ENCODE measurements around the gene RBAK.
A peak's percentile ranks its signal among the peaks of the same experiment; 100 is the strongest.
"Not testable (repeated sequence)": the region's sequence is repeated elsewhere in the genome, so short reads cannot be mapped to it uniquely, and the experiment has no call there.

The RBAK gene

DNA sequence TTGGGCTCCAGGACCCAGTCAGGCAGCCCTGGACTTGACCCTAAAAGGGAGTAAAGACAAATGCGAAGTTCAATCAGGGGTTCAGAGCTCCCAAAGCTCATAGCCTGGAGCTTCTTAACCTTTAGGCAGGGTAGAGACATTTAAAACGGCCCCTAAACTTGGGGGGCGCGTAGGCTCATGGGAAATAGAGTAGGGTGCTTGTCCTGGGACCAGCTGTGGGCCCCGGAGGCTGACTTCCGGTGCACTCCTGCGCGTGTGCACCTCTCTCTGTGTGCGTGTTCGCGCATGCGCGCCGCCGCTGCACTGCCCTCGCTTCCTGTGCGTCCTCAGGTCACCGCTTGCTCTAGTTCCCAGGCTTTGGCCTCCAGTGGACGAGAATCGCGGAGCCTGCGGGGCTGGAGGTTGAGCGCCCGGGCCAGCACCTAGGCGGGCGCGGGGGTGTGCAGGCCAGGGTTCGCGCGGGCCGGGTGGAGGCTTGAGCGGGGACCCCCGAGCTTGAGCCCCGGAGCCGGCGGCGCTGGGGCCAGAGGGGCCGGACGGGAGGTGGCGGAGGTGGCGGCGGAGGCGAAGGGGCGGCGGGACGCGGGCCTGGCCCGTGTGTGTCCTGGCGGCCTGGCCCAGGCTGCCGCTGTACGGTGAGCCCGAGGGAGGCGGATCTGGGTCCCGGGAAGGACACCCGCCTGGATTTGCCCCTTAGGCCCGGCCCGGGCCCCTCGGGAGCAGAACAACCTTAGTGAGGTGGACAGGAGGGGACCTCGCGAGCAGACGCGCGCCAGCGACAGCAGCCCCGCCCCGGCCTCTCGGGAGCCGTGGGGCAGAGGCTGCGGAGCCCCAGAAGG, at the start of gene RBAK:
RBAK (plus strand) TSS at position 303 of the 839 bp plus-strand sequence. CDS start 2,217 bp downstream, outside the sequence.
- DNase-seq: peak; percentile 89

- DNase-seq: no peak
These were observed 48.9 kb upstream of the RBAK start for GRCh38 chr7:4996696-4997222.

GRCh38 chr7:4998244-4998643, 47.4 kb upstream of the RBAK start:
- no peak for DNase-seq

DNA sequence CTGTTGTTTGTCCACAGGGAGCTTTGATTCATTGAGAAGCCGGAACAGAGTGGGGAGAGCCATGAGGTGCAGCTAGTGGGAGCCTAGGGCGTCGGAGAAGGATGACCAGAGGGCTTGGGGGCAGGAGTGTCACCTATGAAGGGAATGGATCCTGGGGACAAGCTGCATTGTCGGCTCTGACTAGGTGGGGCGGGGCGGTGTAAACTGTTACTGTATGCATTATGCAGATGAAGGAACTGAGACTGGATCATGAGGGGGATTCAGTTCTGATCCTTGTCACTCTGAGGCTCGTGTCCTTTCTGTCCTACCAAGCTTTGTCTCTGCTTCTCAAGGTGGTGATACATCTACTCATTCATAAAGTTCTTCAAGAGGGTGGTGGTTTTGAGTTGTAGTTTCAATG, 46.8 kb upstream of the RBAK start:
- no peak for DNase-seq

- no peak for DNase-seq
These were observed 46.2 kb upstream of the RBAK start for GRCh38 chr7:4999369-4999950.

DNA sequence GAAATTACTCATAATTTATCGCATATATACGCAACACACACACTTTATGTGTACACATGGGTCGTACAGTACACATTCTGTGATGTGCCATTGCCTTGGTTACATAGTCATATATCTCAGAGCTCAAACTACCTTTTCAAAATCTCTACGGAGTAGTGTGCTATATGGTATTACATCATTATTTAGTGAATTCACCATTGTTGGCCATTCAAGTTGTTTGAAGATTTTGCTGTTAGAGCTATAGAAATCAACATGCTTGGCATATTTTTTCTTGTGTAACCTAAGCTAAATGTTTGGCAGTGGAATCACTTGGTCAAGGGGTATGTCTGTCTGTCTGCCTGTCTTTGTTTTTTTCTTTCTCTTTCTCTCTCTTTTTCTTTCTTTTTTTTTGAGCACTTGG, 44.7 kb upstream of the RBAK start:
- no peak for DNase-seq

DNA sequence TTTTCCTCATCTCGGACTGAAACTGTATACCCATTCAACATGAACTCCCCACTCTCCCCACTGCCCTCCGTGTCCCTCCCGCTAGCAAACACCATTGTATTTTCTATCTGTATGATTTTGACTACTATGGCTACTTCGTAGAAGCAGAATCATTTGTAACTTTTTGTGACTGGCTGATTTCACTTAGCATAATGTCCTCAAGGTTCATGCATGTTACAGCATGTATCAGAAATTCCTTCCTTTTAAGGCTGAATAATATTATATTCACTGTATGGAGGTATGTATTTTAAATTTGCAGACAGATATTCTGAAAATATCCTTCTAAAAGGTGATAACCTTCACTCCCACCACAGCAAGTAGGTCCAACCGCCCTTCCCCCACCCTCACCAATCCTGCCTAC, 43.7 kb upstream of the RBAK start:
- no peak for DNase-seq

DNA sequence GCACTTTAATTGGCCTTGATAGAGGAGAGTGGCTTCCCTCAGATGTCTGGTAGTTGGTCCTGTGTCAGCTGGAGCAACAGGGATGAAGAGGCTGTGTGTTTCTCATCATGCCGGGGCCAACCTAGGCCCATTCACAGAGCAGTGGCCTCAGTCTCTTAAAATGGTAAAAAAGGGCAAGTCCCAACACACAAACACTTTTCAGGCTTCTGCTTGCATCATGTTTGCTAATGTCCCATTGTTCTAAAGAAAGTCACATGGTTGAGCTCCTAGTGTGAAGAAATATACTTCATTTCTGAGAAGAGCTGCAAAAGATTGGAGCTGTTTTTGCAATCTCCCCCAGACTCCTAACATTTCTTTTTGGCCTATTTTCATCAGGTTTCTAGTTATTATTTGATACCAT, 40.6 kb upstream of the RBAK start:
- DNase-seq: no peak

DNA sequence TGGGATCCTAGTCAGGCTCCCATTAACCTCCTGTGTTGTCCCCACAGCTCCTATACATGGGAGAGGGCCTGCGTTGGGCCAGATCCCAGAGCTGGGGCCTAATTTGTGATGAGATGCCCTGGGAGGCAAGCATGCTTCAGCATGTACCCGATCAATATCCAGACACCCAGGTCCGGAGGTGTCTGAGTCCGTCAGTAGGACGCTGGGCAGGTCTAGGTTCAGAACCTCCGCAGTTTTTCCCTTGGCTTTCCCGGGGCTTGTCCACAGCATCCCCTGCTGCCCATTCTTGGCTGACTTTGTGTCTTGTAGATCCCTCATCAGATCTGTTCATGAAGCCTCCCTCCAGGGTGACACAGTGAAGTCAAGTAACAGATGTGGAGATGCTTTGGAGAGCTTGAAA, 32.7 kb upstream of the RBAK start:
- no peak for DNase-seq

- DNase-seq: not testable (repeated sequence)
These were observed 29.7 kb upstream of the RBAK start for GRCh38 chr7:5015936-5016335.

DNA sequence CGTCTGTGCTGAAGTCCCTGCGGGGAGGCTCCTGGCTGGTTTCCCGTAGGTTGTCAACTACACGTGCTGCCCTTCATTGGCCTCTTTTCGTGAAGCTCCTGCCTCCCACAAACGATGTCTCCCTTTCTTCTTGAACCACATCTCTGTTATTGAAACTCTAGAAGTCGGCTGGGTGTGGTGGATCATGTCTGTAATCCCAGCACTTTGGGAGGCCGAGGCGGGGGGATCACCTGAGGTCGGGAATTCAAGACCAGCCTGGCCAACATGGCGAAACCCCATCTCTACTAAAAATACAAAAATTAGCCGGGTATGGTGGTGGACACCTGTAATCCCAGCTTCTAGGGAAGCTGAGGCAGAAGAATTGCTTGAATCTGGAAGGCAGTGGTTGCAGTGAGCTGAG, 28.0 kb upstream of the RBAK start:
- DNase-seq: not testable (repeated sequence)

- no peak for DNase-seq
These were observed 25.6 kb upstream of the RBAK start for GRCh38 chr7:5020098-5020497.

DNA sequence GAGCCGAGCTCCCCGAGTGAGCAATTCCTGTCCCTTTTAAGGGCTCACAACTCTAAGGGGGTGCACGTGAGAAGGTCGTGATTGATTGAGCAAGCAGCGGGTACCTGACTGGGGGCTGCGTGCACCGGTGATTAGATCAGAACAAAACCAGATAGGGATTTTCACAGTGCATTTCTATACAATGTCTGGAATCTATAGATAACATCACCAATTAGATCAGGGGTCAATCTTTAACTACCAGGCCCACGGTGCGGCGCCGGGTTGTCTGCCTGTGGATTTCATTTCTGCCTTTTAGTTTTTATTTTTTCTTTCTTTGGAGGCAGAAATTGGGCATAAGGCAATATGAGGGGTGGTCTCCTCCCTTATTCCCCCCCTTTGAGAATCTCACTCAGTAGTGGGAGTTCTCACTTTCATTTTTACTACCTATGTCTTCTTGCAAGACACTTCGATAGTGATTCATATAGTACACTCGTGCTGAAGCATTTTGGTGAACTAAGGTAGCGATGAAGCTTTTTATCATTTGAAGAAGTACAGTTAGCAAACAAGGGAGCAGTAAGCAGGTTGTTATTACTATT, 24.6 kb upstream of the RBAK start:
- not testable (repeated sequence) for DNase-seq

- not testable (repeated sequence) for DNase-seq
These were observed 22.0 kb upstream of the RBAK start for GRCh38 chr7:5023626-5024025.

DNA sequence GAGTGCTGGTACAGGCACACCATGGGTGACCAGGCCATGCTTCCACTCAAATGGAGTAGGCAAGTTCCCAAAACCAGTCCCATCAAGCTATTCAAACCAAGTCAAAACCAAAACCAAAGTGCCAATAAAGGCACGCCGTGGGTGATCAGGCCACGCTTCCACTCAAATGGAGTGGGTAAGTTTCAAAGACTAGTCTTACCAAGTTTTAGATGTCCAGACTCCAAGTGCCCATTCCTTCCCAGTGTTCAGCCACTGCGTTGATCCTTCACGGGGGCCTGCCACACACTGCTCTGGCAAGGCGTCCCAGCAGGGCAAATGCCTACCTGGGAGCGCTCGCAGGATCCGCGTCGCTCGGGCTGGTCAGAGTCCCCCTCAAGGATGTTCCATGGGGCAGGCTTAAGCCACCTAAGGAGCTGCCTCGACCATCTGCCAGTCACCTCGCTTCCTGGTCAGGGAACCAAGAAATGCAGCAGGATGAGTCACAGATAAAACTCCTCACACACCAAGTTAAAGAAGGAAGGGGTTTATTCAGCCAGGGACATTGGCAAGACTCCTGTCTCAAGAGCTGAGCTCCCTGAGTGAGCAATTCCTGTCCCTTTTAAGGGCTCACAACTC, 17.8 kb upstream of the RBAK start:
- not testable (repeated sequence) for DNase-seq

GRCh38 chr7:5033186-5033585, 12.5 kb upstream of the RBAK start:
- DNase-seq: not testable (repeated sequence)

- no peak for DNase-seq
These were observed 10.4 kb upstream of the RBAK start for GRCh38 chr7:5035276-5035675.

DNA sequence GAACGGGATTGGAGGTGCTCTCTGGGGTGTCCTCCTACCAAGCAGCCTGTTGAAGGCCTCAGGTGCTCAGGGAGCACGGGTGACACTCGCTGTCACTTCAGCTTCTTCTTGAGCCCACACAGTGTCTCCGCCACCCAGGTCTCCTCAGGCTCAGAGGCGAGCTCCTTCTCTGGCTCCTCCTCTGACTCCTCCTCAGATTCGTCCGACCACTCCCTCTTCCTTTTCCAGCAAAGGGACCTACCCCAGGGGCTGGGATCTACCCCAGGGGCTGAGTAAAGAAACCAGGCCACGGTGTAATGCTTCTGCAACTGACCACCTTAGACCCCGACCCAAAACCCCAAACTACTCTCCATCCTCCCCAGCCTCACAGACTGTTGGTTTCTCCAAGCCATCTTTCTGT, 9.2 kb upstream of the RBAK start:
- DNase-seq: no peak

DNA sequence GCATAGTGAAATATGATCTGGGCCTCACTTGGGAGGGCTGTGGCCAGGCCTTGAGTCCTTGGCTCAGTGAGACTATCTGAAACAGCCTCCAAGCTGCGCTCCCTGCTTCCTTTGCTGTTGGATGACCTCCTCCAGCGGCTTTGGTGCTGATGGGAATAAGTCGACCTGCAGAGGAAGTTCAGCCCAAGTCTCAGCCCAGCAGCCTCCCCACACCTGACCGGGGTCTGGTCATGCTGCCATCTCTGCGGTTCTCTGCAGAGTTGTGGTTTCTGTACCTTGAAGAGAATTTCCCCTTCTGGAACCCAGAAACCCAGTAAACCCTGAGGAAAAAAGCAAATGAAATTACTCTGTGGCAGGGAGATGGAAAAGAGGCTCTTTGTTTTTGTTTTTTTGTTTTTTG, 4.6 kb upstream of the RBAK start:
- DNase-seq: no peak

GRCh38 chr7:5043661-5044060, 2.0 kb upstream of the RBAK start:
- DNase-seq: no peak

DNA sequence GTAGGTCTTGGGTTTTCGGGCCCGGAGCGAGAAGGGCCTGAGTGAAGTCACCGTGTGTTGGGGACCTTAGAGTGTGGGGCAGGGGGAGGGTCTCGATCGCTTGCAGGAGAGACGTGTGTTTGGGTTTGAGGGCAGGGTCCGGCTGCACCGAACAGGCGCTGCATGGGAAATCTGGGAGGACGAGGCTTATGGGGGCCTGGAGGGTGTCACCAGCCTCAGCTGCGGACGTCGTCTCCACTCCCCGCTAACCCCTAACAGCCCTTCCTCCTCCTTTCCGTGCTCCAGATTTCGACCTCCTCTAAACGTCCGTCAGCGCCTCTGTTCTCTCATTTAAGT, 705 bp downstream of the RBAK start:
- DNase-seq: not testable (repeated sequence)

DNA sequence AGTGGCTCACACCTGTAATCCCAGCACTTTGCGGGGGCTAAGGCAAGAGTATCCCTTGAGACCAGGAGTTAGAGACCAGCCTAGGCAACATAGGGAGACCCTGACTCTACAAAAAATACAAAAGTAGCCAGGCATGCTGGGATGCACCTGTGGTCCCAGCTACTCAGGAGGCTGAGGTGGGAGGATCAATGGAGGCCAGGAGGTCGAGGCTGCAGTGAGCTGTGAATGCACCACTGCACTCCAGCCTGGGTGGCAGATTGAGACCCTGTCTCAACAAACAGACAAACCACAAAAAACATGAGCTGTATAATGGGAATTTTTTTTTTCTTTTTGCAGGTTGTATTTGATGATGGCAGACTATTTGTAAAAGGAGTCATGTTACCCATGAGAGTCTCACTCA, 1.5 kb downstream of the RBAK start:
- not testable (repeated sequence) for DNase-seq

DNA sequence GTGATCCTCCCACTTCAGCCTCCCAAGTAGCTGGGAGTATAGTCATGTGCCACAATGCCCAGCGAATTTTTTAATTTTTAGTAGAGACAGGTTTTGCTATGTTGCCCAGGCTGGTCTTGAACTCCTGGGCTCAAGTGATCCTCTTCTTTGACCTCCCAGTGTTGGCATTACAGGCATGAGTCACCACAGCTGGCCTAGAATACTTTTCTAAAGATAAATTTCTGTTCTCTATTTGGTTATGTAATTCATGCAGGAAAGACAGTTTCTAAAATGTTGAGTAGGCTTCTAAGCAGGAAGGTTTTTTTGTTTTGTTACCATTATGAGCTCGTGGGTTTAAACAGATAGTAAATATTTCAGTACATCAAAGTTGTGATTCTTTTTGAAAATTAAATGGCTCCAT, 5.0 kb downstream of the RBAK start:
- DNase-seq: no peak

GRCh38 chr7:5051731-5052130, 6.1 kb downstream of the RBAK start:
- not testable (repeated sequence) for DNase-seq

All from NCI-H1694 treated with DMSO at 0.1 percent for 48 hours (cell line).